Activated CD4-positive, alpha-beta T cell treated with anti-CD3 and anti-CD28 coated beads, Interleukin-2, amount 50 U/mL, for 16 hours (primary cell): ENCODE data around the gene GLB1L2.
"Not testable (repeated sequence)": the region's sequence is repeated elsewhere in the genome, so short reads cannot be mapped to it uniquely, and the experiment has no call there.

Experiments
- DNase-seq: peaks from one replicate; pipeline ENCODE4 v3.0.0-alpha.2; 2020

The GLB1L2 gene

DNA sequence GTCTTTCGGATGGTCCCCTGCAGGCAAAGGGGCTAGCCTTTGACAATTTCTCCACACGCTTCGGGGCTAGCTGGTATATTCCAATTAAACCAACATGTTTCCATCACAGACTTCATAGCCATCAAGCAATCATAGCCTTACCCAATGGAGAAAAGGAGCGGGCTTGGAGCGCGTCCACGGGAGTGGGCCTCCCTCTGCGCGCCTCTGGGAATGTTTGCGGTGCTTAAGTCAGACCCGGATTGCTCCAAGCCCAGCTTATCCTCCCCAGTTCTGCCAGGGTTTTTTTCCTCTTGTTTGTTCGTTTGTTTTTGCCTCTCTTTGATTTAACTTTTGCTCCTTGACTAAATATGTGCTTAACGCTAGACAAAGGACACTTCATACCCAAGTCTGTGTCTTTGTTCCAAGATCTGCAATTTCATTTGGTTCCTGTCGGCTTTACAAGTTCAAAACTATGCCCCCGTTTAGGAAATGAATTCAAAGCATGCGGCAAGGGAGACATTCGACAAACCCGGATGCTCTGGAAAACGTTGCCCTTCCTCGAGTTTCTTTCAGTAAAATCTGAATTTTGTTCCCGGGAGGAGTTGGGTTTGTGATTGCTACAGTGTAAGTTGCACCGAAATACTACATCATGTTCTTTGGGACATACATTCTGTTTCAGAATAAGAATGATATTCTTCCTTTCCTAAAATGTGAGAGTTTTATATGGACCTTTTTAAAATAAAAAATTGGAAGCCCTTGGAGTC, 1.0 kb upstream of the GLB1L2 start:
- DNase-seq = no peak

DNA sequence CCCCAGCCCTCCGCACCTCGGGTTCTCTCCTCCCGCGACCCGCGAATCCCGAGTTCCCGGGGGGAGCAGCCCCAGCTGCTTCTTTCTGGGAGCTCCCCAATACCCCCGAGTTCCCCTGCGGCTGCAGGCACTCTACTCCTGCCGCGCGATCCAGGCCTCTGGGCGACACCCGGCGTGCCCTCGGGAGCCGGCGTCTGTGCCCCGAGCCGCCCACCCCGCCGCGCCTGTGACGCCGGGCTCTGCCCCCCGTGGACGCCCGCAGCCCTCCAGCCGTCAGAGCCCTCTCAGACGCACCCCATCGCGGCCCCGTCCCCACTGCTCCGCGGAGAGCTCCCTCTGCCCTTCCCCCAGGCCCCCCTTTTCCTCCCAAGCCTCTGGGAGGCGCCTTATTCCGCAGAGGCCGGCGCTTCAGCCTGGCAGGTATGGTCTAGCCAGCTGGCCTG, 422 bp downstream of the GLB1L2 start:
- no peak for DNase-seq

DNA sequence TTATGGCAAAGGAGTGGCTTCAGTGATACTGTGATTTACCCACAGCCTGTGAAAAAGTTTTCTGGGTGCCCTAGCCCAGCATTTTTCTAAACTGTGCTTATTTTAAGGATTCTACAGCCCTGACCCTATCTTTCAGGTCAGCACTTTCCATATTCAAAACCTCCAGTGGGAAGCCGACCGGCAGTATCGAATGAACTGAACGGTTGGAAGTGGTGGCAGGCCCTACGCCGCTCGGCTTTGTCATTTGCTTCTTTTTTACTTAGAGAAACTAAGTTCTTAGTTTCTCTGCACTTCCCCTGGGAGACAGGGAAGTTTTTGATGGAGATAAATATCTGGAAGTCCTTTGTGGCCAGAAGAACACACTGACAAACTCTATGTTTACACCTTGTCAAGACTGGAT, 994 bp downstream of the GLB1L2 start:
- no peak for DNase-seq

DNA sequence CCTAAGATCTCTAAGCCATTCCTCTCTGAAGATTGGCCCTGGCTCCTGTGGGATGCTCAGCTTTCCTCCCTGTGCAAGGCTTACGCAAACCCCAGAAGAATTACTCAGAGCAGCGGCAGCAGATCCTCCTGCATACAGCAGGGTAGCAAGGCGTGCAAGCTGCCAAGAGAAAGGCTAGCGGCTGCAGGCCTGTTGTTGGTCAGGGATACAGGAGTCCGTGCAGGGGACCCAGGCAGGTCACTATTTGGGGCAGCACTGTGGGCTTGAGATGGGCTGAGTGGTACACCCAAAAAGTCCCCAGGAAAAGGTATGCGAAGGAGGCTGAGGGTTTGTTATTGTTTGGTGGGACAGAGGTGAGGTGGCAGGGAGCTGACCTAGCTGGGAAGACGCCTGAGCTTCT, 1.5 kb downstream of the GLB1L2 start:
- DNase-seq = no peak

DNA sequence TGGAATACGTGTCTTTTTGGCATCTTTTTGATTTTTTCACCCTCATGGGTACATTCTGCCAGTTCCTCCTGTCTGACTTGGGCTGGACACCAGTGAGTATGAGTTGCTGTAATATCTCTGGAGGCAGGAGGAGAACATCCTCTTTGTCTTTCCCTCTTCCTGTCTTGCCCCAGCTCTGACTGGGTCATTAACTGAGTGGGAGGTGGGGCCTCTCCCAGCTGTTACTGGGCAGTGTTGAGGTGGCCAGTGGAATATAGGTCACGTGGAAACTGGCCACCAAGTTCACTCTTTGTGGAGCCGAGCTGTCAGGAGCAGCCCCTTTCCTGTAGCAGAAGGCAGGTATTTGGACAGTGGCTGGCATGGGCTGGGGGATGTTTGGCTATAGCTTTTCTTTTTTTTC, 2.2 kb downstream of the GLB1L2 start:
- DNase-seq = no peak

DNA sequence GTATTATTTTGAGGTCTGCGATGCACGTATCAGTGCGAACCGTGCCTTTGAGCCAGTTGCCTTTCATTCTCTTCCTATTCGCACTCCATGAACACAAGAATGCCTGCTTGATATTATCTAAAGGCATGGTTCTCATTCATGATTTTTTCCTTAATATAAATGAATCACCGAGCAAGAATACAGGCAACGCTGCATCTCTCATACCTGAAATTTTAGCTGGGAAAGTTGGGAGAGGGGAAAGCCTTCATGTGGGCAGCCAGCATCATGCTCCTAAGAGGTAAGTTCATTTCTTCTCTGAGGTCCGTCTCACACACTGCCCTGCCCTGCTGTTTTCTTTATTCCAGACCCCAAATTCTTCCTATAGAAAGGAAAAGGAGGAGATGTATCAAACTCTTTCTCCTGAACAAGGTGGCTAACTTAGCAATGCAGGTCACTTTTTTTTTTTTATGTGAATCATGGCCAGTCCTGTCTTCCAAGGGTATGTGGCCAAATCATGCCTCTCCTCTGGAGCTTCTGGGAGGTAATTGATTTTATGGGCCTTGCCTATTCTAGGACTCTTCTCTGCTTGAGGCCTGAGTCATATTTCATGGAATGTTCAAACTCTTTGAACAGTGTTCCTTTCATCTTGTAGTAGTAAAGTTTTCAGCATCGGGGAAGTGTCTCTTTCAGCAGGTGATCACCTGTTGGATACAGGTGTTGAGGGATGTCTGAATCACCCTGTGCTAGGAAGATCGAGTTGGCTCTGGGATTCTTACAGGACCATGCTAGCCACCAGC, 3.2 kb downstream of the GLB1L2 start:
- no peak for DNase-seq

DNA sequence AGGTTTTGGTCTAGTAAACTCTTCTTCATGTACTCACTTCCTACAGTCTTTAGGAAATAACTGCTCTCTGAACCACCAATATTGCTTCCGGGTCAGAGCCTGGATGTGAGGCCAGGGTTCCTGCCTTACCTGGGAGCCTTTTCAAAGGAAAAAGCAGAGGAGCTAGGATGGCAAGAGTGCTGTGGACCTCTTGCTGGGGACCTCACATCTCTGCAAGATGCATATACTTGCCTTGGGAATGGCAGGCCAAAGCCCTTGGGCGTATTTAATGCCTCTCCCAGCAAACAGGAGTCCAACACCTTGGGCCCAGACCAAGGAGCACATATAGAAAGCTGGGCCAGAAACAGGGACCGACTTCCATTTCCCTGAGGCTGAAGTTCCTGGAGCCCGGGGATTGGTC, 5.3 kb downstream of the GLB1L2 start:
- no peak for DNase-seq

DNA sequence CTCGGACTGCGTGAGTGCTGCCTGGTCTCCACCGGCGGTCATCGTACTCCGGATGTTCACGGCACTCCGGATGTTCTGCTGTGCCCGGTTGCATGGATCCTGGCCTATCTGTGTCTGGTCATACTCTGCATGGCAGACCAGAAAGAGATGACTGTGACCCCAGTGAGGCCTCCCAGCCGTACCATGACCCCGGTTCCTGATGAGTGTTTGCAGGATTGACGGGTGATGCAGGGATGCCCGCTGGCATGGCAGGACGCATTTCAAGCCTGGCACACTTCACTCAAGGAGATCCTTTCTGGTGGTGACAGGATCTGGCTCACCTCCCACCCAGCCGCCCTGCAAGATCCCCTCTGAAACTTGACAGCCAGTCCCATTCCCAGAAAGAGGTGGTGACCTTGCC, 6.3 kb downstream of the GLB1L2 start:
- DNase-seq = no peak

DNA sequence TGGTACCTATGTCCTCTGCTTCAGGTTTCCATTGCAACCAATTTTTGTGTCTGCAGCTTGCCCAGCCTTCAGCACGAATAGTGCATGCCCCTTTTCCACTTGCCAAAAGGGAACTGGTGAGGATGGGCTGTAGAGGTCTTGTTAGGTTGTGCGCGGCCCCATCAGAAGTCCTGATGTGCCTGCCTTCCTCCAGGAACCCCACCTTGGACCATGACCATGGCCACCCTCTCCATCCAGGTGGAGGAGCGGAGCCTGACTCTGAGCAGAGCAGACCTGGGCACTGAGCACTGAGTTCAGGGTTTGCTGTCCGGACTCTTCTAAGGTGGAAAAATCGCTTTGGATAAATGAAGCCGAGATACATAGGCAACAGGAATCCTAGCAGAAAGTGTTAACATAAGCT, 6.9 kb downstream of the GLB1L2 start:
- DNase-seq = no peak

DNA sequence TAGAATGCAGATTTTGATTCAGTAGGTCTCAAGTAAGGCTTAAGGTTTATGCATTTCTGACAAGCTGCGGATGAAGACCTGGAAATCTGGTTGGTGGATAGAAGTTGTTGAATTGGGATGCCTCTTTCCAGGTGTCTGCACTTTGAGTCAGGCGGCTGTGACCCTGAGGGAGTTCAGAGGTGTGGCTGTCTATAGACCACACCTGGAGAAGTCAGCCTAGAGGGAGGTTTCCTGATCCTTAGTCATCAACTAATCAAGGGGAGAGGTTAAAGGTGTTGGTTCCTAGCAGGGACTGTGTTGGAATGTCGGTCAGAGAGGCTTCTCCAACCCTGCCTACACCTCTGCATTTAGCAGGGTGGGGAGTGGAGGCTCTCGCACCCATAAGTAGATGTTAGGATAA, 8.0 kb downstream of the GLB1L2 start:
- DNase-seq = no peak

DNA sequence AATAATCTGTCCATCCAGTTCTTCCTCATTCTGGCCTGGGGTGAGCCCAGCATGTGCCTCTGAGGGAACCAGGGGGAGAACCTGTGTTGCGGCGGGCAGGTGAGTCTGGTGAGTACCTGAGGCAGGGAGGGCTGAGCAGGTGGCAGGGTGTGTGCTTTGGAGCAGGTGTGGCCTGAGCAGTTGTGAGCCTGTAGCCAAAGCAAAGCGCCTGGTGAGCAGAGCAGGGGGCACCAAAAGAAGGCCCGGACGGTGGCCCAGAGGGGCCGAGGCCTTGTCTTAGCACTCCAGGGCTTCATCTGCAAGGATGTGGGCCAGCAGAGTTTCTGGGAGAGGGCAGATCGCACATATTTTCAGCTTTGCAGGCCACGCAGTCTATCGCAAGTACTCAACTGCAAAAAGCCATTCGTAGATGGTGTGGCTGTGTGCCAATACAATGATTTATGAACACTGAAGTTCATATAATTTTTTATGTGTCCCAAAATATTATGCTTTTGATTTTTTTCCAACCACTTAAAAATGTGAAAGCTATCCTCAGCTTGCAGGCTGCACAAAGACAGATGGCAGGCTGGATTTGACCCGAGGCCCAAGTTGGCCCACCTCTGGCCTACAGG, 8.7 kb downstream of the GLB1L2 start:
- DNase-seq = no peak

DNA sequence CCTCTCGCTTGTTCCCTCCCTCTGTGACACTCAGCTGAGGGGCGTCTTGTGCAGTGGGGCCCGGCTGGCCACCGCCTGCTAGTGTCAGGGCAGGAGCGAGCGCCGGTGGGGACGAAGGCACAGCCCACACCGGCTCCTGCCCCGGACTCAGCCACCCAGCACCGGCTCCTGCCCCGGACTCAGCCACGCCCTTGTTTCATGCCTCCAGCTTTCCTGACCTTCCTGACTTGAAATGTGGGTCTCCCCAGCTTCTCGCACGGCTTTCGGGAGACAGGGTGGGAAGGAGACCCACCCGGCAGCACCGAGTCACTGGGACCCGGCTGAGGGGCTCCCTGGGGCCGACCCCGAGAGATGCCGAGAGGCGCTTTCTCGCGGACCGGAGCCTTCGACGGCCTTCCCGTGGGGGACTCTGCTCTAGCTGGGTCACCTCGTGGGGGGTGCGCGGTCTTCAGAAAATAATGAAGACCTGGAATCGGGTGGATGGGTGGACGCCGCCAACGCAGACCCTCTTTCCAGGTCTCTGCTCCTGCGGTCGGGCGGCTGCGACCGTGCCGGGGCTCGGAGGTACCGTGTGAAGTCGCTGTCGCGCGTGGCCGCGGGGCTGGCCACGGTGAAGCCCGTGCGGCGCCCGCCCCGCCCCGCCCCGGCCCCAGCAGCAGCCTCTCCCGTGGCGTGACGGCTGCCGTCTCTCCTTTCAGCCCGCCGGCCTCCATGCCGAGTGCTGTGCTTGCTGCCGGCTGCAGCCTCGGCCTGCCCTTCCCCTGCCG, 10.2 kb downstream of the GLB1L2 start:
- DNase-seq = no peak

DNA sequence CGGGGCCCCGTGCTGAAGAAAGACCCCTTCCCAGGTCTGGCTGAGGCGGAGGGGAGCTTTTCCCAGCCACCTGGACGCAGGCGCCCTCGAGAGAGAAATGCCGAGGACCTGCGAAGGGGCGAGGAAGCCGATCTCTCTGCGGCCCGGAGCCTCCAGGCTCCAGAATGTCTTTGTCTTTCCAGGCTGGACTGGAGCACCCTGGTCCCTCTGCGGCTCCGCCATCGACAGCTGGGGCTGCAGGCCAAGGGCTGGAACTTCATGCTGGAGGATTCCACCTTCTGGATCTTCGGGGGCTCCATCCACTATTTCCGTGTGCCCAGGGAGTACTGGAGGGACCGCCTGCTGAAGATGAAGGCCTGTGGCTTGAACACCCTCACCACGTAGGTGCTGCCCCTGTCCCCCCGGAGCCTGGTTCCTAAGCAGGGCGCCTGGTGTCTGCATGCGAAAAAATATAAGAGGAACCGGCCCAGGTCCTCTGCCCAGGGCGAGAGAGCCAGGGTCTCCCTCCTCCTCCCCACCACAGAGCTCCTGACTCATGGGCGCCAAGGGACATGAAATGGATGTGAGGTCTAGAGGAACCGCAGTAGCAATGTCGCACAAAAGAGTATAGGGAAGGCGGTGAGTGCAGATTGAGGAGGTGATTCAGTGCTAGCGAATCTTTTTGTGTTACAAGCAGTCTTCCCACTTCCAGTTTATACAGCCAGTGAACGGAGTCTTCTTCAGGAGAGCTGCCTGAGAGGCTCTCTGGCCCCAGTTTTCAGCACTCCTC, 11.0 kb downstream of the GLB1L2 start:
- no peak for DNase-seq

DNA sequence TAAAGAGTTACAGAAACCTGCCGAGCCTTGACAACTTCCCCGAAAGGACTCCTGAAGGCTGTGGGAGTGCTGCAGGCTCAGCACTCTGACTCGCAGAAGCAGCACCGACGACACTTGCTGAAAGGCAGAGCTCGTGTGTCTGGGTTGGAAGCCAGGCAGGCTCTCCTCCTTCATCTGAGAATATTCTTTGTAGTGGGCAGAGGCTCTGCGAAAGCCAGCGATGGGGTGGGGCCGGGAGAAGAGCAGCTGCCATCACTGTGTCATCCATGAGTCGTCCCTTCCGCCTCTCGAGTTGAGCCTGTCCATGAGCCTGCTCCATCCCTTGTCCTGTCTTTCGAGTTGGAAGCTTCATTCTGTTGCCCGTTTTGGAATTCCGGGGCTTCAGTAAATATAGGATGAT, 11.9 kb downstream of the GLB1L2 start:
- no peak for DNase-seq

DNA sequence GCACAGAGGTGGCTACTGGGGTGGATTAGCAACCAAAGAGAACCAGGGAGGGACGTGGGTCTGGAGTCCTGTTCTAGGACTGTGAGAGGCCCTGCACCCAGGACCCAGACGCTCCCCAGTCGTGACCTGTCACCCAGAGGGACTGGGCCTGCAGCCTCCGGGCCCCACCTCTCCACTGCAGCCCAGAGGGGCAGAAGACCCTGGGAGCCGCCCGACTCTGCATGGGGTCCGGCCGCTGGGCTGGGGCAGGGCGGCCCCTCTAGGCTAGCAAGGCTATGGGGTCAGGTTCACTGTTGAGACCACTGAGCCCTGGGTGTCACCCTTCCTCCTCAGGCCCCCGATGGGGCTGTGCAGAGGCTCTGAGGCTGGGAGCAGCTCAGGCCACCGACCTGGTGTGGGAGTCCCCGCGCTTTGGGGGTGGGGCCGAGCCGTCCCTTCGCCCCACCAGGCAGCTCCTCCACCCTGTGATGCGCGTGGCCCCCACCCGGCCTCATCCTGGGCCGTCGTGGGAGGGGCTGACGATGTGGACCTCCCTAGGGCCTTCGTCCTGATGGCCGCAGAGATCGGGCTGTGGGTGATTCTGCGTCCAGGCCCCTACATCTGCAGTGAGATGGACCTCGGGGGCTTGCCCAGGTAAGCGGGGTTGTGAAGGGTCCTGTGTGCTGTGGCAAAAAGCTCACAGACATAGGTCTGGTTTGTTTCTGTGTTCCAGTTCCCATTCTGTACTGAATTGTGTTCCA, 12.9 kb downstream of the GLB1L2 start:
- DNase-seq = not testable (repeated sequence)

DNA sequence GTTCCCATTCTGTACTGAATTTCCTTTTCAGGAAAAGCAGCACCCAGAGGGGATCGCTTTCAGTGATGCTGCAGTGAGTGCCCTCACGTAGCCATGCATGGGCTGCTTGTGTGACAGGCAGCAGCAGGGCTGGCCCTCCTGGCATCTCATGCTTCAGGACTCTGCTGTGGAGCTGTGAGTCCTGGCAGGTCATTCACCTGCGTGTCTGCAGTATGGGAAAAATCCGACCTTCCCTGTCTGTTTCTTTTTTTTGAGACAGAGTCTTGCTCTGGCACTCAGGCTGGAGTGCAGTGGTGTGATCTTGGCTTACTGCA, 13.4 kb downstream of the GLB1L2 start:
- no peak for DNase-seq

DNA sequence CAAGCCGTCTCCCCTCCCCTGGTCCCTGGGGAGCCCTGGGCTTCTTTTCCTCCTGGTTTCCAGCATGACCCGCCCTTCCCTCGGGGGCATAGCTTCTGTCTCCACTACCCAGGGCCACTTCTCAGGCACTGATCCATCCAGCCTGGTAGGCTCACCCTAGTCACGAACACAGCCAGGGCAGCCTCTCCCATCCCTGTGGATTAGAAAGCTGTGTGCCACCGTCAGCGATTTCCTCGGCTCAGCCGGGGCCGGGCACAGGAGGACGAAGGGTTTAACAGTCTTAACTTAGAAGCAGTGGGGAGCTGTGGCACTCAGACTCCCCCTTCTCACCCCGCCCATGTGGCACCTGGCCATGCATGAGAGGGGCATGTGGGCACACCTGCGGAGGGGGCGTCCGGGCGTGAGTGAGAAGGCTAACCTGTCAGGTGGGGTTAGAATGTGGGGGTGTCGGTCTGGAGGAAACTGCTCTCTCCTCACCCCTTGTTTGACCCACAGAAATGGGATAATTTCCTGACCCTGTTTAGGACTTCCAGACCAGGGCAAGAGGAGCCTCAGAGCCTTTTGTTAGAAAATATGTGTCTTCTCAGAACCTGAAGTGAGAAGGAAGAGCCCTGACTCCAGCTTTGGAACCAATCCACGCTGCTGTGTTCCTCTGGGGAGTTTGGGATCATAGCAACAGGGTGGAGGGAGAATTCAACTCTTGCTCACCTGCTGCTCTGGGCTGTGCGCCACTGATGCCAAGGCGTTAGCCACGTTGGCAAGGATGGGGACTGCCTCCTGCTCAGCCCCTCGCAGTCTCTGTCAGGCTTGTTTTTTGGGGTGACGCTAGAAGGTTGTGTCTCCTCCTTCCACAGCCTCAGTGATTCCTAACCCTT, 14.6 kb downstream of the GLB1L2 start:
- DNase-seq = no peak

DNA sequence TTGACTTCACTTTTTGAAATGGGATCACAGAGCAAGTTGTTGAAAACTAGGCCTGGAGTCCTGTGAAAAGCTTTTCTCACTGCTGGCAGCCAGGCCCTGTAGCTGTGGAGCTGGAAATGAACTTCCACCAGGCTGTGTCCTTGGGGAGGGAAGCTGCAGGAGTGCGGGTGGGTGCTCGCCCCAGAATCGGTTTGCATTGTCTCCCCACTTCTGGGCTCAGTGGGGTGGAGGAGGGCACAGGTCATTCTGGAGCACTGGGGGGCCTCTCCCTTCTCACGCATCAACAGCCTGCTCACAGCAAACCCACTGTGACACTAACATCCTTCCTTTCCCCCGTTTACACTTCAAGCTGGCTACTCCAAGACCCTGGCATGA, 15.2 kb downstream of the GLB1L2 start:
- DNase-seq = no peak

DNA sequence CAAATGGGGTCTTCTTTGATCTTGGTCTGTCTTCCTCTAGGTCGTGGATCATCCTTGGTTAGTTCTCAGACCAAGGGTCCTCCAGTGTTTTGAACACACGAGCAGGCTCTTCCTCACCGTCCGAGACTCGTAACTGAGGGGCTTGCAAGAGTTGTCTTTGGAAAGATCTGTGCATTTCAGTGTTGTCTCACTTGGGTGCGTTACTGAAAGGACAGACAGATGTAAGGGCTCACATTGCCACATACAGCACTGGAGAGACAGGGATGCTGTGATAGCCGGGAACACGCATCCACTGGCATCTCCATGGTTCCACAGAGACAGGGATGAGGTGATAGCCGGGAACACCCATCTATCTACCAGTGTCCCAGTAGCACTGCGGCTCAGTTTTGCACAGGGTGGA, 15.7 kb downstream of the GLB1L2 start:
- DNase-seq = no peak

DNA sequence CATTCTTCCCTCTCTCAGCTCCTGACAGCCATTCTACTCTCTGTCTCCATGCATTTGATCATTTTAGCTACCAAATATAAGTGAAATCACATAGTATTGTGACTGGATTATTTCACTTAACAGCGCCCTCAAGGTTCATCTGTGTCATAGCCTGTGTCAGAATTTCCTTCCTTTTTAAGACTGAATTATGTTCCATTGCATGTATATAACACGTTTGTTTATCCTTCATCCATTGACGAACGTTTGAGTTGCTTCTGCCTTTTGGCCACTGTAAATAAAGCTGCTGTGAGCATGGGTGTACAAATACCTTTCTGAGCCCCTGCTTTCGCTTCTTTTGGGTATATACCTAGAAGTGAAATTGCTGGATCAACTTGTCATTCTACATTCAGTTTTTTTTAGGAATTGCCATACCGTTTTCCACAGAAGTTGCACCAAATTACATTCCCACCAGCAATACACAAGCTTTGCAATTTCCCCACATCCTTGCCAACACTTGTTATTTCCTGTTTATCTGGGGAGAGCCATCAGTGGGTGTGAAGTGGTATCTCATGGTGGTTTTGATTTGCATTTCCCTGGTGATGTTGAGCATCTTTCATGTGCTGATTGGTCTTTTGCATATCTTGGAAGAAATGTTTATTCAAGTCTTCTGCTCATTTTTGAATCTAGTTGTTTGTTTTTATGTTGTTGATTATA, 17.5 kb downstream of the GLB1L2 start:
- DNase-seq = peak; percentile 26
